ENCODE measurements around the gene SPAG5.

DNA sequence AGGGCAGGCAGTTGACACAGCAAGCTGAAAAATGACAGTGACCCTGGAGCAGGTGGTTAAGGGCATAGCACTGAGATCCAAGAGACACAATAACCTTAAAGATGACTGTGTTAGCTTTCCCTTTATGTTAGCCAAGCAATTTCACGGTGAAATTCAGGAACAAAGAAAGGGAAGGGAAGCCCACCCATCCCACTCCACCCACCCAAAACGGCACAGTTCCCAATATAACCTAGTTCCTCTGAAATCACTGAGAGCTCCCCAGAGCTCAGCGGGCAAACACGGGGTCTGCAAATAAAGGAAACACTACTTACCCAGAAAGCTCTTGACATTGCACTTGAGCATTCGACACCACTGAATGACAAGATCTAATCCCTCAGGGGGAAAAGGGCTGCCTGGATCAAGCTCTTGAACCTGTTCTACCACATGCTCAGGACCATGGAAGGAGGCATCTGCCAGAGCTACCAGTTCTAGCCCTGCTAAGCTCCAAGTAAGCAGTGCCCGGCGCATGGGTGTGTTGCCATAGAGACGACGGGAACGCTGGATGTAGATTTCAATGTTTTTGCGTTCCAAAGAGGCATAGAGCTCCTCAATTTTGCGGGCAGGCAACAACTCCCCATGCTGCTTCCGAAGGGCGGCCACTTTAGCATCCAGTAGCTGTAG lies 35.5 kb upstream of the SPAG5 start:
- TF ChIP-seq POLR2A (IDR thresholded peaks at IDR 0.05): no peak
- TF ChIP-seq, protein P1, sequence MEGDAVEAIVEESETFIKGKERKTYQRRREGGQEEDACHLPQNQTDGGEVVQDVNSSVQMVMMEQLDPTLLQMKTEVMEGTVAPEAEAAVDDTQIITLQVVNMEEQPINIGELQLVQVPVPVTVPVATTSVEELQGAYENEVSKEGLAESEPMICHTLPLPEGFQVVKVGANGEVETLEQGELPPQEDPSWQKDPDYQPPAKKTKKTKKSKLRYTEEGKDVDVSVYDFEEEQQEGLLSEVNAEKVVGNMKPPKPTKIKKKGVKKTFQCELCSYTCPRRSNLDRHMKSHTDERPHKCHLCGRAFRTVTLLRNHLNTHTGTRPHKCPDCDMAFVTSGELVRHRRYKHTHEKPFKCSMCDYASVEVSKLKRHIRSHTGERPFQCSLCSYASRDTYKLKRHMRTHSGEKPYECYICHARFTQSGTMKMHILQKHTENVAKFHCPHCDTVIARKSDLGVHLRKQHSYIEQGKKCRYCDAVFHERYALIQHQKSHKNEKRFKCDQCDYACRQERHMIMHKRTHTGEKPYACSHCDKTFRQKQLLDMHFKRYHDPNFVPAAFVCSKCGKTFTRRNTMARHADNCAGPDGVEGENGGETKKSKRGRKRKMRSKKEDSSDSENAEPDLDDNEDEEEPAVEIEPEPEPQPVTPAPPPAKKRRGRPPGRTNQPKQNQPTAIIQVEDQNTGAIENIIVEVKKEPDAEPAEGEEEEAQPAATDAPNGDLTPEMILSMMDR (IDR thresholded peaks at IDR 0.05): no peak

All from prostate gland (tissue), 2 donors.